Effector memory CD4-positive, alpha-beta T cell (primary cell): ENCODE measurements around the gene EIF4EBP2.

ENCODE experiments used
- DNase-seq, 3 donors: peaks; one replicate each; pipeline ENCODE4 v3.0.0-alpha.2; 2020
- H3K27ac ChIP-seq: 2 replicates; pipeline ENCODE4 v1.7.0; 2013; ENCODE audit warnings: mild to moderate bottlenecking, low read length, moderate library complexity; ENCODE audit not compliant: insufficient read depth, poor library complexity, severe bottlenecking
- H3K27me3 ChIP-seq: replicated peaks from 2 replicates; pipeline ENCODE4 v1.7.0; 2013; ENCODE audit warnings: mild to moderate bottlenecking, low read length; ENCODE audit not compliant: insufficient read depth, control insufficient read depth, poor library complexity, severe bottlenecking
- H3K36me3 ChIP-seq: 2 replicates; pipeline ENCODE4 v1.7.0; 2013; ENCODE audit warnings: mild to moderate bottlenecking, low read length, moderate library complexity; ENCODE audit not compliant: control insufficient read depth, insufficient read depth
- H3K4me1 ChIP-seq: 2 replicates; pipeline ENCODE4 v1.7.0; 2013; ENCODE audit warnings: low read length, mild to moderate bottlenecking; ENCODE audit not compliant: control insufficient read depth, insufficient read depth, poor library complexity, severe bottlenecking
- H3K4me3 ChIP-seq: 2 replicates; pipeline ENCODE4 v1.7.0; 2013; ENCODE audit warnings: low read length, low read depth, mild to moderate bottlenecking; ENCODE audit not compliant: insufficient read depth, poor library complexity, severe bottlenecking
- H3K9me3 ChIP-seq: 2 replicates; pipeline ENCODE4 v1.7.0; 2013; ENCODE audit warnings: mild to moderate bottlenecking, low read length, moderate library complexity; ENCODE audit not compliant: control insufficient read depth

The EIF4EBP2 gene

DNA sequence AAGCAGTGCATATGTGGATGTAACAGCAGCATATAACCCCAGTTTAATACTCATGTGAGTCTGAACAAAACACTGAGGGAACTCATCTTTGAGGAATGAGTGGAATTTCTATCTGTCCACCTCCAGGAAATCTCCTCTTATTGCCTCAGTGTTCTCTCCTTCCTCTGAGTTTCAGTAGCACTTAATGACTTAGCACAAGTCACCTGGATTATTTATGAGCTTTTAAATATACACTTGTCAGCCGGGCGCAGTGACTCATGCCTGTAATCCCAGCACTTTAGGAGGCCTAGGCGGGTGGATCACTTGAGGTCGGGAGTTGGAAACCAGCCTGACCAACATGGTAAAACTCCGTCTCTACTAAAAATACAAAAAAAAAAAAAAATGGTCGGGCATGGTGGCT, 25.8 kb upstream of the EIF4EBP2 start:
- no peaks in the 10 kb centered on the region for H3K27me3 ChIP-seq

DNA sequence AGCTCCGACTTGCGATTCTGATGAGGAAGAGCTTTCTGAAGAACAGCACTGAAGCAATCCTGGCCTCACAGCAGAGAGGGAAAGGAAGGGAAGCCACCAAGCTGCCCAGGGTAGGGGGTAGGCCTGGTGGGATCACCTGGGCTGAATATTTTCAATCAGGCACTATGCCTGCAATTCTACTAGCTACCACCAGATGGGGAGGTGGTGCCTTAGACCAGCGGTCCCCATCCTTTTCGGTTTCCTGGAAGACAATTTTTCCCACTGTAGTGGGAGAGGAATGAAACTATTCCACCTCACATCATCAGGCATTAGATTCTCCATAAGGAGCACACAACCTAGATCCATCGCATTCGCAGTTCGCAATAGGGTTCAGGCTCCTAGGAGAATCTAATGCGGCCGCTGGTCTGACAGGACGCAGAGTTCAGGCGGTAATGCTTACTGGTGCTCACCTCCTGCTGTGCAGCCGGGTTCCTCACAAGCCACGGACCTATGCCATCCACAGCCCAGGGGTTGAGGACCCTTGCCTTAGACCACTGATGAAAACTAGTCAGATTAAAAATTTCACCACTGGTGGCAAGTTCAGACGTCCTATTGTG, 24.3 kb upstream of the EIF4EBP2 start:
- no peaks in the 10 kb centered on the region for H3K27me3 ChIP-seq
- H3K36me3 ChIP-seq, result no peaks in the 10 kb centered on the region
- DNase-seq, result no peak
- H3K9me3 ChIP-seq, result peaks cover 3% of the 10 kb centered on the region
- peaks cover 6% of the 10 kb centered on the region for H3K4me1 ChIP-seq
- H3K27ac ChIP-seq, result no peak overlapping the region
- H3K4me3 ChIP-seq, result no peak overlapping the region

More for the DNA sequence above, 25.8 kb upstream of the EIF4EBP2 start:
- DNase-seq, result no peak
- Histone ChIP-seq H3K36me3 (no peaks in the 10 kb centered on the region), H3K27ac (no peak overlapping the region), H3K9me3 (peaks cover 3% of the 10 kb centered on the region), H3K4me3 (no peak overlapping the region), H3K4me1 (peaks cover 6% of the 10 kb centered on the region)

DNA sequence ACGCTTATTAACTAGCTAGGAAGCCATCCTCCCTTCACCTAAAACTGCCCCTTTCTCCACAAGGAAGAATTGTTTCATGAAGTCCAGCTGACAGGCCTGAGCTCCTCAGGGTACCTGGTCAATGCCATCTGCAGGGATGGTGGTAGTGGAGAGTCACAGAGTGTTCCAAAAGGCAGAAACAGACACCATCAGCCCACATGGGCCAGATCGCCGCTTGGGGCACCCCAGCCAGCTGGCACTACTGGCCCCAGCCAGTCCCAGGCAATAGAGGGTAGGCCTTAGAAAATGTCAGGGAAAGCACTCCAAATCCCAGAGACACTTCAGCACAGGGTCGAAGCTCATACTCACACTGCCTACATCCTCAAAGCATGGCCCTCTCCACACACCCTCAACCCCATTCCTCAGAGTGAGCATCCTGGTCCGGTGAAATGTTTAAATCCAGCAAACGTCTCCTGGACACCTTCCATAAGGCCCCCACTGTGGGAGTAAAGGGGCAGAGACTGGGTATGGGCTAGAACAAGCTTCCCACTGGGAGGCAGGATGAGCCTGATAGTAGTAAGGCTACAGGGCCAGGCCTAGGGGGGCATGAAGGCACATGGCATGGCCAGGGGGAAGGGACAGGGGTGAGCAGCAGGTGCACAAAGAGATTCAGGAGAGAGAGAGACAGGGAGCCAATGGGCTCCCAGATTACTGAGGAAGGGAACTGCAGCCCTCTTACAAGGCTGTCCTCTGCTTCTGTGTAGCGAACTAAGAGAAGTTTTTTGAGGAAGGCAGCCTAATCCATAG, 23.4 kb upstream of the EIF4EBP2 start:
- no peak for DNase-seq
- H3K27me3 ChIP-seq, result no peaks in the 10 kb centered on the region
- peaks cover 6% of the 10 kb centered on the region for H3K4me1 ChIP-seq
- H3K9me3 ChIP-seq, result peaks cover 3% of the 10 kb centered on the region
- H3K27ac ChIP-seq, result no peak overlapping the region
- H3K36me3 ChIP-seq, result no peaks in the 10 kb centered on the region
- no peak overlapping the region for H3K4me3 ChIP-seq

DNA sequence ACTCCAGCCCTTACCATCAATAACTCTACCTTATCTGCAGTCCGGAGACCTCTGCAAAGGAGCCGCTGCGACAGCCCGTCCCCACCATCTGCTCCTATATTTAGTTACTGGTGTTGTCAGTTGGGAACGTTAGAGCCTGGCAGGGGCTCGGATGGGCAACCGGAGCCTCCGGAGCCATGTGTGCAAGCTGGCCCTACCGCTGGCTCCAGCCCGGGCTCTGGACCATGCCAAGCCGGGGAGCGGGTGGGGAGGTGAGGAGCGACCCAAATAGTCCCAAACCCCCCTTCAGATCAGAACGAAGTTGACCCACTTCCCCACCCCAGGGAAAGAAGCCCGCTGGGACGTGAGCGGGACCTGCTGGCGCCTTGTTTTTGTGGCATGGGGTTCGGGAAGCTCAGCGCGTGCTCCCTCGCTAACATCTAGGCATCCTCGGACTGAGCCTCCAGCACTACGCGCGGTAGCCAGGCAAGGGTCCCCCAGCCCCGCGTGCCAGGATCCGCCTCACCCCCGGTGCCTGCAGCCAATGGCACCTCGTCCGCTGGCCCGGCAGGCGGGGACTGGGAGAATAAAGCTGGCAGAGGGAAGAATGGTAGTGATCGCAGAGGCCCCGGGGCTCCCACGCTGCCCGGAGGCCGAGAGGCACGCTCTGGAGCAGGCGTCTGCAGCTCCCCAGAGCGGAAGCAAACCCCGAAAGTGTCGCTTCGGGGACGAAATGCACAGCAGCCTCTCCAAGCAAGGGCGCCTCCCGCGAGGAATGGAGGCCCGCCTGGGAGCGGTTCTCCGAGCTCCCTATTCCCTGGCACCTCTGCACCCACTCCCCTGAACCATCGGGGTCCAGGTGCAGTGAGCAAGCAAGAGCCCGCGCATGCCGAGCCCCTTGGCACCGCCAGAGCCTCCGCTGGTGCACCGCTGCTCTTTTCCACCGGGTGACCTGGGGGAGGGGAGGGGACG, 22.2 kb upstream of the EIF4EBP2 start:
- H3K4me1 ChIP-seq, result peaks cover 6% of the 10 kb centered on the region
- peak overlapping the region; percentile 81 for H3K4me3 ChIP-seq
- H3K27me3 ChIP-seq, result no peaks in the 10 kb centered on the region
- peaks cover 3% of the 10 kb centered on the region for H3K9me3 ChIP-seq
- no peaks in the 10 kb centered on the region for H3K36me3 ChIP-seq
- H3K27ac ChIP-seq, result no peak overlapping the region
- no peak for DNase-seq

DNA sequence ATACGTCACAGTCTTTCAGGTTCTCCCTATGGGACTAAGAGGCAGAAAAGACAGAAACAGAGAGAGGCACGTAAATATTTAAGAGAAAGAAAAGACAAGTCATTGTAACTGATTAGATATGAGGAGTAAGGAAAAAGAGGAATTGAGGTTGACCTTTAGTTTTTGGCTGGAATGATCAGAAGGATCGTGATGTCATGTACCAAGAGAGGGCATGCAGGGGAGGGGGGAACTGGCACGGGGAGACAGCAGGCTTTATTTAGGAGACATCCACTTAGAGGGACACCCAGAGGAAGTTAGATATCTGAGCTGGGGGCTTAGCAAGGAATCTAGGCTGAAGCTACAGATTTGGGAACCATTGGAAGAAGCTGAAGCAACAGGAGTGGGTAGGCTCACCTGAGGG, 12.3 kb upstream of the EIF4EBP2 start:
- no peaks in the 10 kb centered on the region for H3K36me3 ChIP-seq

DNA sequence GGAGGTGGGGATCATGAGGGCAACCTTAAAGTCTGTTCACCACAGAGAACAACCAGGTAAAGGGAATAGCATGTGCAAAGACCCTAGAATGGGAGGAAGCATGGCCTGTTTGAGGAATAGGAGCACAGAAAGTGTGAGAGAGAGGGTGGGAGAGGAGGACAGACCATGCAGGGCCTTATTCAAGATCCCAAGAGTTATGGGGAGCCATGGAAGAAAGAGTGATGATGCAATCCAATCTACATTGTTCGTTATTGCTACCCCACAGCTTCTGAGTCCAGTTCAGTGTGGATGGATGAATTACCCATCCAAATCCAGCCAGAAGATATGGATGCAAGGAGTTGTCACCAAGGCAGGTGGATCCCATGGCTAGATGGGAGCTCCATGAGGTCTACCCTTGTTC, 7.8 kb upstream of the EIF4EBP2 start:
- Histone ChIP-seq H3K4me3 (no peak overlapping the region), H3K4me1 (no peaks in the 10 kb centered on the region), H3K27me3 (no peaks in the 10 kb centered on the region), H3K9me3 (no peaks in the 10 kb centered on the region), H3K27ac (no peak overlapping the region), H3K36me3 (no peaks in the 10 kb centered on the region)
- no peak for DNase-seq

More for the DNA sequence above, 12.3 kb upstream of the EIF4EBP2 start:
- Histone ChIP-seq H3K4me1 (no peaks in the 10 kb centered on the region), H3K27ac (no peak overlapping the region), H3K9me3 (no peaks in the 10 kb centered on the region), H3K27me3 (no peaks in the 10 kb centered on the region), H3K4me3 (no peak overlapping the region)
- DNase-seq, result no peak

DNA sequence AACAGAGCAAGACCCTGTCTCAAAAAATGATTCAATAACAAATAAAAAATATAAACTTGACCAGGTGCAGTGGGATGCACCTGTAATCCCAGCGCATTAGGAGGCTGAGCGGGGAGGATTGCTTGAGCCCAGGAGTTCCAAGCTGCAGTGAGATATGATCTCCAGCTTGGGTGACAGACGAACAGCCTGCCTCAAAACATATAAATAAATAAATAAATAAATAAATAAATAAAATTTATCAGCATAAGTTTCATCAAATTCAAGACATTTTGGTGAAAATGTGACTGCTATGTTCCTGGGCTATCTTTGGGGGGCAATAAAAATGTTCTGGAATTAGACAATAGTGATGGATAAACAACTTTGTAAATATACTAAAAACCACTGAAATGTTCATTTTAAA, 4.8 kb upstream of the EIF4EBP2 start:
- Histone ChIP-seq H3K4me3 (no peak overlapping the region), H3K27ac (no peak overlapping the region), H3K27me3 (no peaks in the 10 kb centered on the region), H3K36me3 (no peaks in the 10 kb centered on the region), H3K4me1 (peaks cover 6% of the 10 kb centered on the region), H3K9me3 (no peaks in the 10 kb centered on the region)
- no peak for DNase-seq

DNA sequence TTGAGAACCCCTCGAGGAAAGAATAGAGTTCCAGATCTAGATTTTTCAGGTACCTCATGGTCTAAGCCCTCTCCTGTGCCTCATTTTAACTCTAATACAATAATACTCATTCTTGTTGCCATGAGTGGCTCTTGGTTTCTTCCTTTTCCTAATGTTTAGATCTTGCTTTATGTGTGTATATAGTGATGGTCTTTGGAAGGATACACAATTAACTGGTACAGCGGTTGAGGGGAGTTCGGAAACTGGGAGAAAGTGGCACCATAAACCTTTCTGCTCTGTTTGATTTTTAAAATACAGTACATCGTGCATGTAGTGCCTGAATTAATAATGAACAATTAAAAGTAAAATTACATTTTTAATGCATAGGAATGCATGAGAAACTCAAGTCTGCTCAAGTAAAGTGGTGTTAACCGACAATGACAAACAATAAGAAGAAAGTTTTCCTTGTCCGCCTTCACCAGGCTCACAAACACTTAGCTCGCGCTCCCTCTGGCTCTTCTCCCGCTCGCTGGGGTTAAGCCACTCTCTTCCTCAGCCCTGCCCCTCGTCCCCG, 386 bp upstream of the EIF4EBP2 start:
- H3K36me3 ChIP-seq, result no peaks in the 10 kb centered on the region
- DNase-seq, result no peak
- peak overlapping the region; percentile 89 for H3K4me3 ChIP-seq
- peaks cover 22% of the 10 kb centered on the region for H3K4me1 ChIP-seq
- H3K9me3 ChIP-seq, result no peaks in the 10 kb centered on the region
- H3K27me3 ChIP-seq, result no peaks in the 10 kb centered on the region
- peak overlapping the region; percentile 82 for H3K27ac ChIP-seq

DNA sequence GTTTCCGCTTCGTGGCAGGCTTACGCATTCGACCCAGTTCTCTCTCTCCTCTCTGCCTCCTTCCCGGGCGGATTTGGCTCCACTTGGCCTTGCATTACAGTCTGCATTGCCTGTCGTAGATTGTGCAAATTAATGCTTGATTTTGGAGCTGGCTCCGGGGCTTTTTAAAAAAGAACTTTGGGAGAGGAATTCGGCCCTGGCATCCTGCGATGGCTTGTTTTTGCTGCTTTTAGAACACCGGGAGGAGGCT, 767 bp downstream of the EIF4EBP2 start:
- H3K9me3 ChIP-seq, result no peaks in the 10 kb centered on the region
- H3K4me1 ChIP-seq, result peaks cover 22% of the 10 kb centered on the region
- peak overlapping the region; percentile 82 for H3K27ac ChIP-seq
- H3K27me3 ChIP-seq, result no peaks in the 10 kb centered on the region
- H3K36me3 ChIP-seq, result peaks cover 4% of the 10 kb centered on the region
- peak overlapping the region; percentile 89 for H3K4me3 ChIP-seq
- DNase-seq, result no peak
